Mucosa of rectum (tissue), 2 donors: ENCODE results near the gene KSR1.

ENCODE experiments used
- H3K27ac ChIP-seq, 2 donors: one replicate each; pipeline ENCODE4 v1.7.0; 2013; ENCODE audit warnings: inconsistent platforms in 2 of 2, low read depth in 2 of 2, low read length in 2 of 2
- H3K27me3 ChIP-seq, 2 donors: one replicate each; pipeline ENCODE4 v1.7.0; 2013; ENCODE audit warnings: low read length in 2 of 2; ENCODE audit not compliant: control insufficient read depth in 2 of 2, insufficient read depth in 2 of 2
- H3K36me3 ChIP-seq, 2 donors: one replicate each; pipeline ENCODE4 v1.7.0; 2013; ENCODE audit warnings: low read length in 2 of 2; ENCODE audit not compliant: control insufficient read depth in 2 of 2, insufficient read depth in 2 of 2
- H3K4me1 ChIP-seq, 2 donors: one replicate each; pipeline ENCODE4 v1.7.0; 2013; ENCODE audit warnings: low read length in 2 of 2, mild to moderate bottlenecking in 1 of 2; ENCODE audit not compliant: control insufficient read depth in 2 of 2, insufficient read depth in 2 of 2
- H3K4me3 ChIP-seq, 2 donors: one replicate each; pipeline ENCODE4 v1.7.0; 2013; ENCODE audit warnings: low read length in 2 of 2
- H3K9ac ChIP-seq, 2 donors: one replicate each; pipeline ENCODE4 v1.7.0; 2013; ENCODE audit warnings: low read length in 2 of 2, low read depth in 1 of 2, mild to moderate bottlenecking in 1 of 2
- H3K9me3 ChIP-seq, 2 donors: one replicate each; pipeline ENCODE4 v1.7.0; 2013; ENCODE audit warnings: low read length in 2 of 2; ENCODE audit not compliant: control insufficient read depth in 2 of 2
- donor health status: healthy.
- donor health status: Normal muscosa, but diverticular disease.

The KSR1 gene

GRCh38 chr17:27450416-27450815 is 5.8 kb upstream of the KSR1 start:
- Histone ChIP-seq H3K27me3 (peaks cover 0 to 2% of the 10 kb centered on the region in 2 donors), H3K4me3 (no peak overlapping the region), H3K36me3 (no peaks in the 10 kb centered on the region), H3K9ac (no peak overlapping the region), H3K27ac (no peak overlapping the region), H3K9me3 (no peaks in the 10 kb centered on the region), H3K4me1 (no peaks in the 10 kb centered on the region)

DNA sequence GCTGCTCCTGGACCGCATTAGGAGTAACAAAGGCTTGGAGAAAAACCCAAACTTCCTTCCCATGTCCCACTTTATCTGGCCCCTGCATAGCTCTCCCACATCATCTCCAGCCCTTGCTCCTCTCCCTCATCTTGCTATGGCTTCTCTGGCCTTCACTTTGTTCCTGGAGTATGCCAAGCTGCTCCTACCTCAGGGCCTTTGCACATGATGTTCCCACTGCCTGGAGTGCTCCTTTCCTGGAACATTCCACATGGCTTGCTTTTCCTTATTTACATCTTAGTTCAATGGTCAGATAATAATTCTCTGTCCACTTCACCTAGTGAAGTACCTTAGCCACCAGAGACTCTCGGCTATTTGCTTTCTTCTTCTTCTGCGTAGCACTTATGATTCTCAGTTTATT is 4.3 kb upstream of the KSR1 start:
- no peaks in the 10 kb centered on the region for H3K9me3 ChIP-seq
- H3K27ac ChIP-seq: no peak overlapping the region
- H3K4me1 ChIP-seq: no peaks in the 10 kb centered on the region
- H3K9ac ChIP-seq: no peak overlapping the region
- H3K36me3 ChIP-seq: no peaks in the 10 kb centered on the region
- H3K27me3 ChIP-seq: peaks cover 0 to 2% of the 10 kb centered on the region in 2 donors
- no peak overlapping the region for H3K4me3 ChIP-seq

DNA sequence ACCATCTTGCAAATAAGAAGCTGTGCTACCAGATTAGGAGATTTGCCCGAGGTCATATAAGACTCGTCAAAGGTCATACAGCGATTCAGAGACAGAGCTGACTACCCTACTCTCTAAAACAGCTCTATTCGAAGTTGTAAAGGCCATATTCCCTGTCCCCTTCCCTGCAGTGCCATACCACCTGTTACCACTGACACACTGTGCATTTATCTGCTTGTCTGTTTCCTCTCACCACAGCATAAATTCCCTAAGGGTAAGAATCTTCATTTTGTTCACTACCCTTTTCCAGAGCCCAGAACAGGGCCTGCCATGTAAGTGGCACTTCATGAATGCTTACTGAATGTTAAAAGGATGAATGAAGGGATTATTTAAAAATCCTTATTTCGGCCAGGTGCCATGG is 3.4 kb upstream of the KSR1 start:
- Histone ChIP-seq H3K4me3 (no peak overlapping the region), H3K27me3 (peaks cover 0 to 9% of the 10 kb centered on the region in 2 donors), H3K9ac (no peak overlapping the region), H3K9me3 (no peaks in the 10 kb centered on the region), H3K27ac (no peak overlapping the region), H3K36me3 (no peaks in the 10 kb centered on the region), H3K4me1 (peaks cover 5% of the 10 kb centered on the region in 2 donors)

DNA sequence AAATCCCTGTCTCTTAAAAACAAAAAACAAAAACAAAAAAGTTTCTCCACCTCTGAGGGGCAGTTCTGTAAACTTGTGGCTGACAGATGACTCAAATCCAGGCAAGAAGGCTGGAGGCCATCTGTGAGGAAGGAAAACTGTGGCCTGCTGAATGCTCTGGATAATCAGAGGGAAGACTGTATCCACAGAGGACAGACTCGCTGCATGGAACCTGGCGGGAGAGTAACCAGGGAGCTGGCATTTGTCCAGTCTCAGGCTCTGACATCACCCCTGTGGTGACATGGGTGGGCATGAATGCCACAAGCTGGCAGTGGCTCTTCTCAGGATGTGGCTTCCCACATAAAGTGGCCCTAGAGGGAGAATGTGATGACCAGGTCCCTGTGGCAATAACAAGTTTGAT is 2.8 kb upstream of the KSR1 start:
- Histone ChIP-seq H3K4me1 (peaks cover 5 to 10% of the 10 kb centered on the region in 2 donors), H3K9me3 (no peaks in the 10 kb centered on the region), H3K9ac (no peak overlapping the region), H3K27me3 (peaks cover 0 to 9% of the 10 kb centered on the region in 2 donors), H3K27ac (no peak overlapping the region), H3K36me3 (no peaks in the 10 kb centered on the region), H3K4me3 (no peak overlapping the region)

DNA sequence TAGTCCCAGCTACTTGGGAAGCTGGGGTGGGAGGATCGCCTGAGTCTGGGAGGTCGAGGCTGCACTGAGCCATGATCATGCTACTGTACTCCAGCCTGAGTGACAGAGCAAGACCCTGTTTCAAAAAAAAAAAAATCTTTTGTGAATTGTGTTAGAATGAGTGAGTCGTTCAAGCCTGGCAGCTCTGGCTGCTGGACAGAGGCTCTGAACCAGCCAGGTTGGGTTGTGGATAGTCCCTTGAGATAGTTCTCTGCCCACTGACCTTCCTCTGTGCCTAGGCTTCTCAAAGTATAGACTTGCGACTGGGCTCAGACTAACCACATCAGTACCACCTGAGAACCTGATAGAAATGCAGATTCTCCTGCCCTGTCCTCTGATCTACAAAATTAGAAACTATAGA is 2.2 kb upstream of the KSR1 start:
- H3K9me3 ChIP-seq: no peaks in the 10 kb centered on the region
- H3K4me3 ChIP-seq: no peak overlapping the region
- H3K27me3 ChIP-seq: peaks cover 2 to 9% of the 10 kb centered on the region in 2 donors
- peaks cover 5 to 12% of the 10 kb centered on the region in 2 donors for H3K4me1 ChIP-seq
- H3K36me3 ChIP-seq: no peaks in the 10 kb centered on the region
- no peak overlapping the region for H3K9ac ChIP-seq
- no peak overlapping the region for H3K27ac ChIP-seq

- Histone ChIP-seq H3K4me1 (peaks cover 5 to 12% of the 10 kb centered on the region in 2 donors), H3K4me3 (peak overlapping the region; percentile 62 to 69), H3K36me3 (no peaks in the 10 kb centered on the region), H3K27me3 (peaks cover 2 to 6% of the 10 kb centered on the region in 2 donors), H3K9ac (no peak overlapping the region), H3K27ac (no peak overlapping the region), H3K9me3 (no peaks in the 10 kb centered on the region)
Observed at GRCh38 chr17:27455236-27455913, 873 bp upstream of the KSR1 start.

DNA sequence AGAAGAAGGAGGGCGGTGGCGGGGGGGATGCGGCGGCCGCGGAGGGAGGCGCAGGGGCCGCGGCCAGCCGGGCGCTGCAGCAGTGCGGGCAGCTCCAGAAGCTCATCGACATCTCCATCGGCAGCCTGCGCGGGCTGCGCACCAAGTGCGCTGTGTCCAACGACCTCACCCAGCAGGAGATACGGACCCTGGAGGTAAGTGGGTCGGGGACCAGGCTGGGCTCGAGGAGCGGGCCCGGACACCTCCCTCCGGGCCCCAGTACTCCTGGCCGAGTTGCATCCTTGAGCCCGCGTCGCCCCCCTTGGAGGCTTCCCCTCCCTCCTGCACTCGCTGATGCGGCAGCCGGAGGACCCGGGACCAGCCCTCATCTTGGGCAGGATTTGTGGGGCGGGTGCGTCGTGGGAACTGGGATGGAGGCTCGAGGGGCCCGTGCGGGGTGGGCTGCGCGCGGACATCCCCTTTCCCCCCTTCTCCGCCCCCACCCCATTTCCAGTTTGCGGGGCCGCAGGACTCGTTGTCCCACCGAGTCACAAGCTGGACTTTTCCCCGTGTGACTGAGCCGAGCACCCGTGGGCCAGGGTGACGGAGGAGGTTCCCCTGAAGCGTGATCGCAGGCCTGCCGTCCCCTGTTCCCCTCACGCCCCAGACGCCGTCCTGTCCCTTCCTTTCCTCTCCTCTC is 572 bp downstream of the KSR1 start:
- H3K27ac ChIP-seq: peak overlapping the region in 1 of 2 donors; percentile 52
- peaks cover 5 to 12% of the 10 kb centered on the region in 2 donors for H3K4me1 ChIP-seq
- no peaks in the 10 kb centered on the region for H3K36me3 ChIP-seq
- peak overlapping the region; percentile 69 to 75 for H3K4me3 ChIP-seq
- peaks cover 2 to 6% of the 10 kb centered on the region in 2 donors for H3K27me3 ChIP-seq
- H3K9ac ChIP-seq: peak overlapping the region; percentile 65 to 67
- H3K9me3 ChIP-seq: no peaks in the 10 kb centered on the region

- peak overlapping the region; percentile 65 to 67 for H3K9ac ChIP-seq
- peaks cover 2 to 6% of the 10 kb centered on the region in 2 donors for H3K27me3 ChIP-seq
- H3K4me3 ChIP-seq: peak overlapping the region; percentile 69 to 75
- H3K27ac ChIP-seq: no peak overlapping the region
- H3K9me3 ChIP-seq: no peaks in the 10 kb centered on the region
- H3K36me3 ChIP-seq: no peaks in the 10 kb centered on the region
- peaks cover 5 to 12% of the 10 kb centered on the region in 2 donors for H3K4me1 ChIP-seq
Observed at GRCh38 chr17:27457360-27457715, 1.1 kb downstream of the KSR1 start.

DNA sequence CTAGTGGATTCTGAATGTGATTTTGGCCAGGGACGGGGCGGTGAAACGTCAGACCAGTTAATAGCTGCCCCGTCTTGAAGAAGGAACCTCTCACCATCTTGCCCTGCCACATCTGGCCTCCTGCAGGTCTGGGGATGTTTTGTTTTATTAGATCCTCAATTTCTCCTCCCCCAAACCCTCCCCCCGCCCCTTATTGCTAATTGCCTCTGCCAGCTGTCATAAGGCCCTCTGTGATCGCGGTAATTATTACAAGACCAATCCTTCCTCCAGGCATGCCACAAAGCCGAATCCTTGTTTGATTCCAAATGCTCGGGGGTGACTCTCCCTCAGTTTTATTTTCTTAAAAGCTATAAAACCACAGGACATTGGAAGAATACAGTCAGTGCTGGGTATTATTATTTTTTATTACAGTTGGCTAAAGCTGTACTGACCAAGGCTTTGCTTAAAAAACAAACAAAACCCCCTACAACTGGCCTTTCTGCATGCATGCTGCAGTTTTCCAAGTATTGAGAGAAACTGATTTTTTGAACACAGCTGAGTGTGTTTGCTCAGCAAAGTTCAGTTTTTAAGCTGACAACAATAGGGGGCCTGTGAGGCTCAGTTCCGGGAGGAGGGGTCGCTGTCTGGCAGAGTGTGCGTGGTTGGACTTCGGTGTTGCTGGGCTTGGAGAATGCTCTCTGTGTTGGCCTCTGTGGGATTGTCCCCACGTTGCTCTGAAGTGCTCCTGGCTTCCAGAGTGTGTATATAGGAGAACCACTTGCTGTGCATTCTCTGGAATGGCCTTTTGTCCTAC is 1.7 kb downstream of the KSR1 start:
- Histone ChIP-seq H3K36me3 (no peaks in the 10 kb centered on the region), H3K4me1 (peaks cover 5 to 12% of the 10 kb centered on the region in 2 donors), H3K9ac (peak overlapping the region in 1 of 2 donors; percentile 65), H3K4me3 (peak overlapping the region in 1 of 2 donors; percentile 75), H3K9me3 (no peaks in the 10 kb centered on the region), H3K27ac (no peak overlapping the region), H3K27me3 (peaks cover 2 to 6% of the 10 kb centered on the region in 2 donors)

DNA sequence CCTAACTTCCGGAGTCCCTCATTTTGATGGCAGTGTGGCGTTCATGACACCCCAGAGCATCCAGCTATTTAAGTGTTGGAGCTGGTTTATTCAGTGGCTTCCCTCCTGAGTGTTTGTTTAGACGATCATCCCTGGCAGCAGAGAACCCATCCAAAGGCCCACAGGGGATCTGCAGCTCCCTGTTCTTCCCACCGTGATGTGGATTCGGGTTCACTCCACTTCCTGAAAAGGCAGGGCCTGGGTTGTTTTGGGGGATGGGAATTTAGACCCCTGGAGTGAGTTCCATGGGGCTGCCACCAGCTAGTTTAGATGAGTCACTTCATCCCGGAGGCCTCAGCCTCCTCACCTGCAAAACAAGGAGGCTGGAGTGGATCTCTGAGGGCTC is 2.3 kb downstream of the KSR1 start:
- Histone ChIP-seq H3K27me3 (peaks cover 2 to 6% of the 10 kb centered on the region in 2 donors), H3K36me3 (no peaks in the 10 kb centered on the region), H3K9ac (no peak overlapping the region), H3K4me1 (peaks cover 5 to 12% of the 10 kb centered on the region in 2 donors), H3K4me3 (no peak overlapping the region), H3K27ac (no peak overlapping the region), H3K9me3 (no peaks in the 10 kb centered on the region)
